Sigmoid colon (tissue), 7 donors: ENCODE measurements around the gene RECK. TPM values are rescaled to one million over a fixed set of nuclear protein-coding genes. Genes with fewer than 3 reads are reported as not detected.
"Not testable (repeated sequence)": the region's sequence is repeated elsewhere in the genome, so short reads cannot be mapped to it uniquely, and the experiment has no call there.

Experiments used
- DNase-seq: peaks from one replicate; pipeline ENCODE4 v3.0.0-alpha.2; 2019
- H3K27ac ChIP-seq, 4 donors: fragments of 200-600 bp; sonication (generic); one replicate each; pipeline ENCODE4 v1.5.1; 2016 to 2019; ENCODE audit warnings: mild to moderate bottlenecking in 1 of 4
- H3K27me3 ChIP-seq, 3 donors: fragments of 200-600 bp; sonication (generic); one replicate each; pipeline ENCODE4 v1.5.1; 2019; ENCODE audit warnings: mild to moderate bottlenecking in 1 of 3
- H3K36me3 ChIP-seq, 4 donors: fragments of 200-600 bp; sonication (generic); one replicate each; pipeline ENCODE4 v1.5.1; 2016 to 2019
- H3K4me1 ChIP-seq, 4 donors: fragments of 200-600 bp; sonication (generic); one replicate each; pipeline ENCODE4 v1.5.1; 2017 to 2019
- H3K4me3 ChIP-seq, 4 donors: fragments of 200-600 bp; sonication (generic); one replicate each; pipeline ENCODE4 v1.5.1; 2017 to 2019; ENCODE audit warnings: mild to moderate bottlenecking in 2 of 4, moderate library complexity in 1 of 4
- H3K9me3 ChIP-seq, 4 donors: fragments of 200-600 bp in 3 of 4; sonication (generic) in 3 of 4; one replicate each; pipeline versions ENCODE4 v1.5.1 to v1.6.1; 2013 to 2019
- CTCF ChIP-seq, 4 experiments: fragments of 450-650 bp in 3 of 4; fragments of 200-600 bp in 1 of 4; IDR thresholded peaks; one replicate each; pipeline ENCODE4 v1.5.1; 2016 to 2019; ENCODE audit warnings: antibody characterized with exemption in 4 of 4, mild to moderate bottlenecking in 3 of 4, moderate library complexity in 2 of 4
- EP300 ChIP-seq, 4 donors: sonication (generic); formaldehyde crosslinking; IDR thresholded peaks; one replicate each; pipeline ENCODE4 v1.6.1; 2017; ENCODE audit warnings: antibody characterized with exemption in 4 of 4
- POLR2A ChIP-seq, 2 donors: fragments of 450-650 bp; IDR thresholded peaks; one replicate each; pipeline ENCODE4 v1.6.1; 2016; ENCODE audit warnings: antibody characterized with exemption in 2 of 2, mild to moderate bottlenecking in 2 of 2, moderate library complexity in 2 of 2
- POLR2AphosphoS5 ChIP-seq, 4 donors: sonication (generic); formaldehyde crosslinking; IDR thresholded peaks; one replicate each; pipeline ENCODE4 v1.6.1; 2017; ENCODE audit warnings: antibody characterized with exemption in 4 of 4
- WGBS, 2 donors: extraction: QIAGEN DNeasy Blood & Tissue Kit; methylation state at CpG; one replicate each; pipeline ENCODE4 v1.1.7; 2013; 5-methylcytosine and 5-hydroxymethylcytosine counted together
- intact Hi-C: fragments of 100-400 bp; cut with DNase I; formaldehyde crosslinking; loops from one replicate; pipeline ENCODE4 v1.15.1; 2023
- polyA plus RNA-seq, 3 donors: library from polyadenylated mRNA; stranded (reverse); fragments of 200-250 nt; gene quantifications; one replicate each; pipeline ENCODE4 v1.2.3, GENCODE V29; 2013
- total RNA-seq, 4 donors: library from RNA; depleted of rRNA; stranded (reverse); fragments of >200 nt; gene quantifications; one replicate each; pipeline ENCODE4 v1.1.0, GENCODE V29; 2016
- donor health status: healthy with polysubstance abuse.
- donor health status: Bipolar disorder and iron deficiency.
- donor health status: healthy.

Gene RECK
- 10 to 100 TPM; 11.1 to 22.2 (median 16.6) TPM for total RNA-seq
- polyA plus RNA-seq: 1 to 10 TPM in 2 of 3 donors, under 1 TPM in 1; 0.23 to 3.6 (median 1.2) TPM

- Histone ChIP-seq H3K4me1 (peaks cover 0 to 39% (median 24%) of the 10 kb centered on the region in 4 donors), H3K9me3 (no peaks in the 10 kb centered on the region), H3K36me3 (no peaks in the 10 kb centered on the region), H3K27ac (peak within 1 kb of the TSS; percentile 78 to 87 (median 85)), H3K27me3 (no peaks in the 10 kb centered on the region), H3K4me3 (peak within 1 kb of the TSS; percentile 74 to 98 (median 92))
- TF ChIP-seq POLR2A (IDR thresholded peaks at IDR 0.05): peak in 1 of 2 donors; percentile 13
- TF ChIP-seq EP300 (IDR thresholded peaks at IDR 0.05): no peak
- peak; percentile 54 to 79 (median 66) for TF ChIP-seq POLR2AphosphoS5 (IDR thresholded peaks at IDR 0.05)
- WGBS, 2 donors: 0% methylated on average over 77 of the region's 77 CpGs
- intact Hi-C loops: no loop called here
- DNase-seq: peak; percentile 93
Observed at GRCh38 chr9:36036780-36037548, at the start of gene RECK. Gene RECK (plus strand): TSS chr9:36036913. CDS start chr9:36036999, 86 bp downstream.

- TF ChIP-seq EP300 (IDR thresholded peaks at IDR 0.05): no peak
- no peak for TF ChIP-seq POLR2AphosphoS5 (IDR thresholded peaks at IDR 0.05)
- no peak for TF ChIP-seq POLR2A (IDR thresholded peaks at IDR 0.05)
- no peak for TF ChIP-seq CTCF (IDR thresholded peaks at IDR 0.05)
- intact Hi-C loops: no loop called here
- H3K4me1 ChIP-seq: no peaks in the 10 kb centered on the region
- no peak overlapping the region for H3K4me3 ChIP-seq
- peaks cover 0 to 6% (median 0%) of the 10 kb centered on the region in 3 donors for H3K27me3 ChIP-seq
- no peaks in the 10 kb centered on the region for H3K9me3 ChIP-seq
- no peak for DNase-seq
- no peaks in the 10 kb centered on the region for H3K36me3 ChIP-seq
- 90% methylated on average over 3 of the region's 3 CpGs for WGBS, 2 donors
- no peak overlapping the region for H3K27ac ChIP-seq
Observed at GRCh38 chr9:35990155-35990554, 46.6 kb upstream of the RECK start.

GRCh38 chr9:35993136-35993535 is 43.6 kb upstream of the RECK start:
- H3K4me3 ChIP-seq, H3K4me1 ChIP-seq, H3K36me3 ChIP-seq, H3K27ac ChIP-seq, DNase-seq, intact Hi-C loops, H3K9me3 ChIP-seq: not testable (repeated sequence)
- peaks cover 0 to 14% (median 0%) of the 10 kb centered on the region in 3 donors for H3K27me3 ChIP-seq
- WGBS, 2 donors: 93 to 96% methylated on average over 3 of the region's 3 CpGs

GRCh38 chr9:35993976-35994720 is 42.6 kb upstream of the RECK start:
- Histone ChIP-seq H3K9me3 (peaks cover 0 to 5% (median 3%) of the 10 kb centered on the region in 4 donors), H3K4me3 (no peak overlapping the region), H3K36me3 (no peaks in the 10 kb centered on the region), H3K27me3 (peaks cover 0 to 14% (median 0%) of the 10 kb centered on the region in 3 donors), H3K4me1 (no peaks in the 10 kb centered on the region), H3K27ac (no peak overlapping the region)
- WGBS, 2 donors: 58 to 82% methylated on average over 5 of the region's 5 CpGs
- DNase-seq: no peak
- intact Hi-C loops: no loop called here
- no peak for TF ChIP-seq POLR2A (IDR thresholded peaks at IDR 0.05)
- TF ChIP-seq EP300 (IDR thresholded peaks at IDR 0.05): no peak
- no peak for TF ChIP-seq CTCF (IDR thresholded peaks at IDR 0.05)
- no peak for TF ChIP-seq POLR2AphosphoS5 (IDR thresholded peaks at IDR 0.05)

- DNase-seq: no peak
- H3K27ac ChIP-seq: no peak overlapping the region
- no peaks in the 10 kb centered on the region for H3K36me3 ChIP-seq
- no peak for TF ChIP-seq POLR2A (IDR thresholded peaks at IDR 0.05)
- no peak for TF ChIP-seq EP300 (IDR thresholded peaks at IDR 0.05)
- TF ChIP-seq POLR2AphosphoS5 (IDR thresholded peaks at IDR 0.05): no peak
- TF ChIP-seq CTCF (IDR thresholded peaks at IDR 0.05): no peak
- WGBS, 2 donors: 72 to 78% methylated on average over 2 of the region's 2 CpGs
- H3K27me3 ChIP-seq: peaks cover 0 to 12% (median 0%) of the 10 kb centered on the region in 3 donors
- intact Hi-C loops: no loop called here
- peaks cover 0 to 5% (median 3%) of the 10 kb centered on the region in 4 donors for H3K9me3 ChIP-seq
- no peak overlapping the region for H3K4me3 ChIP-seq
- H3K4me1 ChIP-seq: no peaks in the 10 kb centered on the region
Observed at GRCh38 chr9:35994959-35995358, 41.8 kb upstream of the RECK start.
